HEK293 (cell line): ENCODE data around the gene KIF18A.

Source experiments
- ATF2 ChIP-seq: fragments of 450-650 bp; formaldehyde crosslinking; IDR thresholded peaks from 2 replicates; pipeline ENCODE4 v1.5.1; 2016; ENCODE audit warnings: missing biosample characterization, missing genetic modification characterization, low read depth
- CTCF ChIP-seq: fragments of 450-650 bp; formaldehyde crosslinking; IDR thresholded peaks from 2 replicates; pipeline ENCODE4 v1.5.1; 2016; ENCODE audit warnings: missing biosample characterization, missing genetic modification characterization
- GLIS1 ChIP-seq: fragments of 450-650 bp; formaldehyde crosslinking; IDR thresholded peaks from 2 replicates; pipeline ENCODE4 v1.5.1; 2016; ENCODE audit warnings: missing biosample characterization, missing genetic modification characterization
- SP2 ChIP-seq: fragments of 450-650 bp; formaldehyde crosslinking; IDR thresholded peaks from 2 replicates; pipeline ENCODE4 v1.5.1; 2016; ENCODE audit warnings: missing biosample characterization, missing genetic modification characterization
- ZNF121 ChIP-seq: fragments of 450-650 bp; formaldehyde crosslinking; IDR thresholded peaks from 2 replicates; pipeline ENCODE4 v1.5.1; 2016; ENCODE audit warnings: missing biosample characterization, missing genetic modification characterization
- ZNF639 ChIP-seq: fragments of 450-650 bp; formaldehyde crosslinking; IDR thresholded peaks from 2 replicates; pipeline ENCODE4 v1.5.1; 2016; ENCODE audit warnings: missing biosample characterization, missing genetic modification characterization

GRCh38 chr11:27971171-27971570, 136.8 kb downstream of the KIF18A start:
- TF ChIP-seq ZNF121 (tag by site-specific recombination), result no peak
- TF ChIP-seq CTCF (tag by site-specific recombination), result no peak
- TF ChIP-seq SP2 (tag by site-specific recombination), result no peak
- no peak for TF ChIP-seq ZNF639 (tag by site-specific recombination)
- TF ChIP-seq ATF2 (tag by site-specific recombination), result no peak
- no peak for TF ChIP-seq GLIS1 (tag by site-specific recombination)
